RWPE2 (cell line): ENCODE results near the gene COL25A1.

Source experiments
- ATAC-seq: fragments of 200-7000 bp; cut with Tn5 transposase; 3 replicates; pipeline ENCODE4 v1.9.1; 2021; ENCODE audit warnings: low read depth
- DNase-seq: peaks from one replicate; pipeline ENCODE4 v3.0.0-alpha.2; 2020; ENCODE audit warnings: low spot score
- H3K27ac ChIP-seq: fragments of 450-650 bp; 2 replicates; pipeline ENCODE4 v1.5.1; 2017; ENCODE audit warnings: mild to moderate bottlenecking; ENCODE audit not compliant: poor library complexity, severe bottlenecking
- H3K27me3 ChIP-seq: fragments of 250-450 bp; sonication (Bioruptor Pico); 2 replicates; pipeline ENCODE4 v1.5.1; 2021; ENCODE audit warnings: mild to moderate bottlenecking, moderate library complexity; ENCODE audit not compliant: insufficient read depth, poor library complexity, severe bottlenecking
- H3K36me3 ChIP-seq: fragments of 250-450 bp; sonication (Bioruptor Pico); 2 replicates; pipeline ENCODE4 v1.5.1; 2020; ENCODE audit warnings: low read depth, mild to moderate bottlenecking, moderate library complexity
- H3K4me1 ChIP-seq: fragments of 250-450 bp; sonication (Bioruptor Pico); 2 replicates; pipeline ENCODE4 v1.5.1; 2021; ENCODE audit warnings: mild to moderate bottlenecking, moderate library complexity; ENCODE audit not compliant: insufficient read depth, poor library complexity, severe bottlenecking
- H3K4me3 ChIP-seq: fragments of 250-450 bp; sonication (Bioruptor Pico); 2 replicates; pipeline ENCODE4 v1.5.1; 2021; ENCODE audit warnings: mild to moderate bottlenecking, moderate library complexity; ENCODE audit not compliant: severe bottlenecking
- H3K9me3 ChIP-seq: fragments of 250-450 bp; sonication (Bioruptor Pico); 2 replicates; pipeline ENCODE4 v1.5.1; 2021; ENCODE audit warnings: mild to moderate bottlenecking, moderate library complexity; ENCODE audit not compliant: severe bottlenecking
- TF ChIP-seq, protein P1 (sequence below): fragments of 450-650 bp; IDR thresholded peaks from one replicate; pipeline ENCODE4 v1.5.1; 2017; ENCODE audit warnings: mild to moderate bottlenecking, moderate library complexity; ENCODE audit not compliant: poor library complexity, severe bottlenecking

Gene COL25A1

DNA sequence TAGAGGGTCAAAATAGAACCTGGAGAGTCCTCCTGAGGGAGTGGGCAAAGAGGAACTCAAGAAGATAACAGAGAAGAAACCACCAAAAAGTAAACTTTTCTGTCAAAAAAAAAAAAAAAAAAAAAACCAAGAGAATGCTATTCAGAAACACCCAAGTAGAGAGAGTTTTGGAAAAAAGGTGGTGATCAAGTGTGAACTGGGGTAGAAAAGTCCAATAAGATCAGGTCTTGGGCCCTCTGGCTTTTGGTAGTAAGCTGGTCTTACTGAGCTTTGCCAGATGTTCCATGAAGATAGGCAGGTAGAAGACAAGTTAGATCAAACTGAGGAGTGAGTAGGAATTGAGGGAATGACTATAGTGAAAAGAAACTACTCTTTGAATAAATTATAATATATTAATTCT, 167.5 kb downstream of the COL25A1 start:
- ATAC-seq (no peak), DNase-seq (no peak)
- Histone ChIP-seq H3K4me3 (no peak overlapping the region), H3K36me3 (no peaks in the 10 kb centered on the region), H3K27me3 (no peaks in the 10 kb centered on the region), H3K27ac (no peak overlapping the region), H3K4me1 (no peaks in the 10 kb centered on the region), H3K9me3 (no peaks in the 10 kb centered on the region)
- TF ChIP-seq, protein P1, sequence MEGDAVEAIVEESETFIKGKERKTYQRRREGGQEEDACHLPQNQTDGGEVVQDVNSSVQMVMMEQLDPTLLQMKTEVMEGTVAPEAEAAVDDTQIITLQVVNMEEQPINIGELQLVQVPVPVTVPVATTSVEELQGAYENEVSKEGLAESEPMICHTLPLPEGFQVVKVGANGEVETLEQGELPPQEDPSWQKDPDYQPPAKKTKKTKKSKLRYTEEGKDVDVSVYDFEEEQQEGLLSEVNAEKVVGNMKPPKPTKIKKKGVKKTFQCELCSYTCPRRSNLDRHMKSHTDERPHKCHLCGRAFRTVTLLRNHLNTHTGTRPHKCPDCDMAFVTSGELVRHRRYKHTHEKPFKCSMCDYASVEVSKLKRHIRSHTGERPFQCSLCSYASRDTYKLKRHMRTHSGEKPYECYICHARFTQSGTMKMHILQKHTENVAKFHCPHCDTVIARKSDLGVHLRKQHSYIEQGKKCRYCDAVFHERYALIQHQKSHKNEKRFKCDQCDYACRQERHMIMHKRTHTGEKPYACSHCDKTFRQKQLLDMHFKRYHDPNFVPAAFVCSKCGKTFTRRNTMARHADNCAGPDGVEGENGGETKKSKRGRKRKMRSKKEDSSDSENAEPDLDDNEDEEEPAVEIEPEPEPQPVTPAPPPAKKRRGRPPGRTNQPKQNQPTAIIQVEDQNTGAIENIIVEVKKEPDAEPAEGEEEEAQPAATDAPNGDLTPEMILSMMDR: no peak

GRCh38 chr4:109134268-109134667, 168.2 kb downstream of the COL25A1 start:
- Histone ChIP-seq H3K4me3 (no peak overlapping the region), H3K9me3 (no peaks in the 10 kb centered on the region), H3K27me3 (no peaks in the 10 kb centered on the region), H3K4me1 (no peaks in the 10 kb centered on the region), H3K36me3 (no peaks in the 10 kb centered on the region), H3K27ac (no peak overlapping the region)
- DNase-seq (no peak), ATAC-seq (no peak)
- TF ChIP-seq, protein P1: no peak

DNA sequence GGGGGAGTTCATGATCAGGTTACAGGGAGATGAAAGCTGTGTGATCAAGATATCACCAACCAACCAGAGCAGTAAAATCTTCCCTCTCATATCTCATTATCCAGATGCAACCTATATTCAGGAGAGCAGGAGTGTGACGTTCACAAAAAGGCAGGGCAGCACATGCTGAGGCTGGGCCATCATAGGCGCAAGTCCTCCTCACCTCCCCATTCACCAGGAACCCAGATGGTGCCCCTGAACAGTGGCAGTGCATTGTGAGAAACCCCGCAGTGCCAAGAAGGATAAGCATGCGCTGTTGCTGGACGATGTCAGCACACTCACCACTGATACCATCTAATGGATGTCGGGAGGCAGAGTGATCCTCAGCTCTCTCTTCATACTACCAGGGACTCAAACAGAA, 170.9 kb downstream of the COL25A1 start:
- Histone ChIP-seq H3K4me3 (no peak overlapping the region), H3K27me3 (no peaks in the 10 kb centered on the region), H3K27ac (no peak overlapping the region), H3K9me3 (no peaks in the 10 kb centered on the region), H3K36me3 (no peaks in the 10 kb centered on the region), H3K4me1 (no peaks in the 10 kb centered on the region)
- ATAC-seq (no peak), DNase-seq (no peak)
- TF ChIP-seq, protein P1: no peak

DNA sequence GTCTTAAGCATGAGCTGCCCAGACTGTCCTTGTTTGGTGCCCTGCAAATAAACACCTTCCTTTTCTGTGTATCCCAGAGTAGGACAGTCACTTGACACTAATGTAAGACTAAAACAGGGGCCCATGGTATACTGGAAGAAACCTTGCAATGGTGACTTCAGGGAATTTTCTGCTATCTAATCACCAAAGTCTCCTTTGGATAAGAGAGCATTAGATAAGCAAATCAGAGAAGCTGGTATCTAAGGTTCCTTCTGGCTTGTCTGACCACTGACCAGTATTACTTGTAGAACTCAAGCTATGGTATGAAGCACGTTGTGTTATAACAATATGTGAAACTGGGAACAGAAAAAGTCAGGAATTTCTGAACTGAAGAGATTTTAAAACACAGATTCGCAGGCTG, 173.9 kb downstream of the COL25A1 start:
- Histone ChIP-seq H3K4me1 (no peaks in the 10 kb centered on the region), H3K9me3 (no peaks in the 10 kb centered on the region), H3K4me3 (no peak overlapping the region), H3K36me3 (no peaks in the 10 kb centered on the region), H3K27me3 (no peaks in the 10 kb centered on the region), H3K27ac (no peak overlapping the region)
- no peak for DNase-seq
- no peak for ATAC-seq
- TF ChIP-seq, protein P1: no peak

DNA sequence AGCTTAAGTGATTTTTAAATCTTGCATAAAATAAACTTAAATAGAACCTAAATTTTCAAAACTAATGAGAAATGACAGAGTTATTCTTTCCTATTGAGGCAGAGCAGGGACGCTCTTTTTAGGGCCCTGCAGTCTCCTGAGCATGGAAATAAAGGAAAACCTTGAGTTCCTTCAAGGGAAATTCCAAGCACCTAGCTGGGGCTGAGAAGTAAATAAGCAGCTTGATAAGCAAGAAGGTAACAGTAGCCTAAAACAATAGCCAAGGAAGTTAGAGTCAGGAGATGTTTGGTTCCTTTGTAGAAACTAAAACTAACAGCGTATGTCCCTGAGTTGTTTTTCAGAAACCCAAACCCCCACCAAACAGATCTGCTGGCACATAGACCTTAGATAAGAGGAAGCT, 174.6 kb downstream of the COL25A1 start:
- no peaks in the 10 kb centered on the region for H3K36me3 ChIP-seq
- DNase-seq: no peak
- no peak for ATAC-seq
- H3K4me3 ChIP-seq: no peak overlapping the region
- TF ChIP-seq, protein P1: no peak
- H3K27ac ChIP-seq: no peak overlapping the region
- no peaks in the 10 kb centered on the region for H3K27me3 ChIP-seq
- no peaks in the 10 kb centered on the region for H3K4me1 ChIP-seq
- H3K9me3 ChIP-seq: no peaks in the 10 kb centered on the region
